ENCODE results near the gene ANKRD44.

Gene ANKRD44

GRCh38 chr2:197209742-197210408 lies 100.7 kb downstream of the ANKRD44 start:
- DNase-seq (ENCODE audit: low read depth in 1 of 2, low spot score in 1 of 2): peak in 1 of 2 donors; percentile 53

GRCh38 chr2:197209246-197209645 lies 101.3 kb downstream of the ANKRD44 start:
- DNase-seq (ENCODE audit: low read depth in 1 of 2, low spot score in 1 of 2): no peak

GRCh38 chr2:197208841-197209240 lies 101.7 kb downstream of the ANKRD44 start:
- DNase-seq (ENCODE audit: low read depth in 1 of 2, low spot score in 1 of 2): no peak

GRCh38 chr2:197208024-197208423 lies 102.6 kb downstream of the ANKRD44 start:
- DNase-seq (ENCODE audit: low read depth in 1 of 2, low spot score in 1 of 2): no peak

GRCh38 chr2:197207598-197207997 lies 103.0 kb downstream of the ANKRD44 start:
- DNase-seq (ENCODE audit: low read depth in 1 of 2, low spot score in 1 of 2): no peak

- DNase-seq (ENCODE audit: low read depth in 1 of 2, low spot score in 1 of 2): no peak
These were observed 103.5 kb downstream of the ANKRD44 start for GRCh38 chr2:197207106-197207505.

- DNase-seq (ENCODE audit: low read depth in 1 of 2, low spot score in 1 of 2): peak; percentile 38 to 62
These were observed 104.9 kb downstream of the ANKRD44 start for GRCh38 chr2:197205585-197206215.

GRCh38 chr2:197204519-197205250 lies 105.9 kb downstream of the ANKRD44 start:
- no peak for DNase-seq (ENCODE audit: low read depth in 1 of 2, low spot score in 1 of 2)

- no peak for DNase-seq (ENCODE audit: low read depth in 1 of 2, low spot score in 1 of 2)
These were observed 108.7 kb downstream of the ANKRD44 start for GRCh38 chr2:197201874-197202273.

- no peak for DNase-seq (ENCODE audit: low read depth in 1 of 2, low spot score in 1 of 2)
These were observed 109.9 kb downstream of the ANKRD44 start for GRCh38 chr2:197200762-197201058.

- DNase-seq (ENCODE audit: low read depth in 1 of 2, low spot score in 1 of 2): no peak
These were observed 110.4 kb downstream of the ANKRD44 start for GRCh38 chr2:197200051-197200761.

GRCh38 chr2:197198890-197199289 lies 111.7 kb downstream of the ANKRD44 start:
- DNase-seq (ENCODE audit: low read depth in 1 of 2, low spot score in 1 of 2): peak; percentile 49 to 85

GRCh38 chr2:197197895-197198311 lies 112.7 kb downstream of the ANKRD44 start:
- DNase-seq (ENCODE audit: low read depth in 1 of 2, low spot score in 1 of 2): no peak

- no peak for DNase-seq (ENCODE audit: low read depth in 1 of 2, low spot score in 1 of 2)
These were observed 113.9 kb downstream of the ANKRD44 start for GRCh38 chr2:197196541-197197180.

GRCh38 chr2:197195518-197195917 lies 115.1 kb downstream of the ANKRD44 start:
- no peak for DNase-seq (ENCODE audit: low read depth in 1 of 2, low spot score in 1 of 2)

GRCh38 chr2:197191940-197192322 lies 118.6 kb downstream of the ANKRD44 start:
- no peak for DNase-seq (ENCODE audit: low read depth in 1 of 2, low spot score in 1 of 2)

- no peak for DNase-seq (ENCODE audit: low read depth in 1 of 2, low spot score in 1 of 2)
These were observed 119.2 kb downstream of the ANKRD44 start for GRCh38 chr2:197191177-197191939.

- DNase-seq (ENCODE audit: low read depth in 1 of 2, low spot score in 1 of 2): no peak
These were observed 120.5 kb downstream of the ANKRD44 start for GRCh38 chr2:197190100-197190432.

GRCh38 chr2:197189426-197190099 lies 121.0 kb downstream of the ANKRD44 start:
- no peak for DNase-seq (ENCODE audit: low read depth in 1 of 2, low spot score in 1 of 2)

- DNase-seq (ENCODE audit: low read depth in 1 of 2, low spot score in 1 of 2): no peak
These were observed 124.9 kb downstream of the ANKRD44 start for GRCh38 chr2:197185676-197186075.
